ENCODE measurements around the gene DGCR2.

Gene DGCR2

DNA sequence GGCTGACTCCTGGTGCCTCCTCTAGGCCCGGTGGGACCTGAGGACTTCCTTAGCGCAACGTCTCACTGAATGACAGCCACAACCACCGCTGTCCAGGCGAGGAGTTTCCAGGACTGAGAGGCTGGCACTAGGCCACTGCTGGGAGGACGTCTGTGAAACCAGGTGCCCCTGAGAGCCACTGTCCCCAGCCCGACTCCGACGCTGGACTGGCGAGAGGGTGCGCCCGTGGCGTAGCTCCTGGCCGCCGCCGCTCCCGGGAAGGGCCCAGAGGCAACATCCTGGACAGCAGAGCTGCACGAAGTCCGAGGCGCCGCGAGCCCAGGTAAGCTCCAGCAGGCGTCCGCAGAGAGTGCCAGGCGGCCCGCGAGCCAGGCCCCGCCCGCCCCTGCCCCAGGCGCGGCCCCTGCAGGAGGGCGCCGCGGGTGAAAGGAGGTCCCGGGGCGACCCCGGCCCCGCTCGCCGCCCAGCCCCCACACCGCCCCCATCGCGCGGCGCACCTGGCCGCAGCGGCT, 525 bp downstream of the DGCR2 start:
- DNase-seq (ENCODE audit: low read depth in 2 of 2): peak; percentile 31 to 50
- H3K4me3 ChIP-seq (replicated peaks in 1 of 2; ENCODE audit: low read depth in 2 of 2, low read length in 2 of 2): peak overlapping the region; percentile 89 to 96
- TF ChIP-seq, protein P1, sequence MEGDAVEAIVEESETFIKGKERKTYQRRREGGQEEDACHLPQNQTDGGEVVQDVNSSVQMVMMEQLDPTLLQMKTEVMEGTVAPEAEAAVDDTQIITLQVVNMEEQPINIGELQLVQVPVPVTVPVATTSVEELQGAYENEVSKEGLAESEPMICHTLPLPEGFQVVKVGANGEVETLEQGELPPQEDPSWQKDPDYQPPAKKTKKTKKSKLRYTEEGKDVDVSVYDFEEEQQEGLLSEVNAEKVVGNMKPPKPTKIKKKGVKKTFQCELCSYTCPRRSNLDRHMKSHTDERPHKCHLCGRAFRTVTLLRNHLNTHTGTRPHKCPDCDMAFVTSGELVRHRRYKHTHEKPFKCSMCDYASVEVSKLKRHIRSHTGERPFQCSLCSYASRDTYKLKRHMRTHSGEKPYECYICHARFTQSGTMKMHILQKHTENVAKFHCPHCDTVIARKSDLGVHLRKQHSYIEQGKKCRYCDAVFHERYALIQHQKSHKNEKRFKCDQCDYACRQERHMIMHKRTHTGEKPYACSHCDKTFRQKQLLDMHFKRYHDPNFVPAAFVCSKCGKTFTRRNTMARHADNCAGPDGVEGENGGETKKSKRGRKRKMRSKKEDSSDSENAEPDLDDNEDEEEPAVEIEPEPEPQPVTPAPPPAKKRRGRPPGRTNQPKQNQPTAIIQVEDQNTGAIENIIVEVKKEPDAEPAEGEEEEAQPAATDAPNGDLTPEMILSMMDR (IDR thresholded peaks at IDR 0.05; ENCODE audit: low read depth, low read length): no peak

DNA sequence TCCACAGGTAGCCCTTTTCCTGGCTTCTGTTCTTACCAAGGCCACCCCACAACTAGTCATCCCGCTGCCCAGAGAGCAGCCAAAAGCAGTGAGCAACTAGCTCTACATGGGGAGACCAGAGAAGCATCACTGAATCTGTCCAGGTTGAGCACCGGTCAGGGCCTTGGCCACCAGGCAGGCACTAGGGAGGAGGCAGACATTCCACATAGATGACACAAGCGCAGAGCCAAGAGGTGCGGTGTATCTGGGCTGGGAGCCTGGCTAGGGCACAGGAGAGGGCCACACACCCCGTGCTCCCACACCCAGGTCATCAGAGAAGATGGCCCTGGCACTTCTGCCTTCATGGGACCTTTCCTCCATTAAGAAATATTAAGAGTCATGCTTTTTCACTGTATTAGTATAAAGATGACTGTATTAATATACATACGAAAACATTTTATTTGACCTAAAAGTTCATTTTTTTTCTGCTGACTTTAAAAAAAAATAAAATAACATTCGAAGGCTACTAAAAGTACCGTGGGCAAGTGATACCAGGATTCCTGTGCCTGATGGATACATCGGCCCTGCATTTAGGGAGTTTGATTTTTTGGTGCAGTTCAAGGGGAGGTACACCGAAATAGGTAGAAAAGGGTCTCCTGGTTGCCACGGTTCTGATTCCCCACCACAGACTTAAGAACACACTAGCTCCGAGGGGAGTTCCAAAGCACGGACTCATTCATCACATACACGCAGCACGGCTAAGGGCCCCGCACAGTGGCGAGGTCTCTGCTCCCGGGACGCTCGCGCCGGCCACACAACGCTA, 1.2 kb downstream of the DGCR2 start:
- TF ChIP-seq, protein P1 (IDR thresholded peaks at IDR 0.05; ENCODE audit: low read depth, low read length): no peak
- DNase-seq (ENCODE audit: low read depth in 2 of 2): peak; percentile 21 to 57
- H3K4me3 ChIP-seq (replicated peaks in 1 of 2; ENCODE audit: low read depth in 2 of 2, low read length in 2 of 2): peak overlapping the region; percentile 89 to 96

DNA sequence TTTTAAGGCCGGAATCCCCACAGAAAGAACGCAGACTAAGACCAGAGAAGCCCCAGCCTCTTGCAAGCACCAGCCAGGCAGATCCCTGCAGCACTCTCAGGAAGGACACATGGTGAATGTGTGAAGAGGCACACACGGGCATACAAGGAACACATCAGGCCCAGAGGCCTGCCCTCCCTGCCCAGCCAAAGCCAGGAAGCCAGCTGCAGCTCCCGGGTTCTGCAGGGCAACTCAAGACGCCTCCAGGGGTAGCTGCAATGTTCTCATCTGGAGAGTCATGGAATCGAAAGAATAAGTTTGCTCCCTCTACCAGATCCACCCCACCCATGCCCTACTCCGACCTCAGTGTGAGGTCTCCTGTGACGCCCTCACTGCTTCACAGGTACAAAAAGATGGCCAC, 2.3 kb downstream of the DGCR2 start:
- DNase-seq (ENCODE audit: low read depth in 2 of 2): no peak
- H3K4me3 ChIP-seq (replicated peaks in 1 of 2; ENCODE audit: low read depth in 2 of 2, low read length in 2 of 2): no peak overlapping the region
- TF ChIP-seq, protein P1 (IDR thresholded peaks at IDR 0.05; ENCODE audit: low read depth, low read length): no peak

DNA sequence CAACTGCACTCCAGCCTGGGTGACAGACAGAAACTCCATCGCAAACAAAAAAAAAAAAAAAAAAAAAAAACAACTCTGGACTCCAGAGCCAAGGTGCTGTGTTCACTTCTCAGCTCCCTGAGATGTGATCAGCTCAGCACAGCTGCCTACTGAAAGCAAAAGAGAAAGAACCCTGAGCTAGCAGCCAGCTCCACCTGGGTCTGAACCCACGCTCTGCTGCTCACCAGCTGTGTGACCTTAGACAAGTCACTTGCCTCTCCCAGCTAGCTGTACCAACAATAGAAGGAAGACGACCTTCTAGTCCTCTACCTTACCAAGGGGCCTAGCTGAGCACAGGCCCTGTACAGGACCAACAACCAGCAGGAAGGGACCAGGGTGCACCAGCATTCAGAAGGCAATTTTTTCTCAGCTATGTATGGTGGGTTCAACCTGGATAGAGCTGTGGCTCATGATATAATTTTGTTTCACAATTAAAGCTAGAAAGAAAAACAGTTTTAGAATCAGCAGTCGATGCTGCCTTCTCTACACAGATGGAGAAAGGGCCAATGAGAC, 3.8 kb downstream of the DGCR2 start:
- DNase-seq (ENCODE audit: low read depth in 2 of 2): no peak
- TF ChIP-seq, protein P1 (IDR thresholded peaks at IDR 0.05; ENCODE audit: low read depth, low read length): no peak
- no peak overlapping the region for H3K4me3 ChIP-seq (replicated peaks in 1 of 2; ENCODE audit: low read depth in 2 of 2, low read length in 2 of 2)

DNA sequence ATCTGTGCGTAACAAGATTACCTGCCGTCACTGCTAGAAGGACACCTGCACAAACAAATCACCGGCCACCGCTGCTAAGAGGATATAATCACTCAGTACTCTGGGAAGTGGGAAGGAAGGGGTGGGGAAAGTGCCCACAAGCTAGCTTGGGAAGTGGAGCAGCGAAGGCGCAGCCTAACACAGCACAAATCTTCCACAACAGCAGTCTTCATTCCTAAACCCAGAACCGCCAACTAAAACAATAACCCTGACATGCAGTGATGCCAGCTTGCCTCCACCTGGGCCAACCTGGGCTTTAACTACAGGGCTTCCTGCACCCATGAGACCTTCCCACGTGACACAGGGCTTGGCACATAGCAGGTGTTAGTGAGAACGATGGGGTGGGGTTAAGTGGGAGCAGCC, 5.1 kb downstream of the DGCR2 start:
- no peak overlapping the region for H3K4me3 ChIP-seq (replicated peaks in 1 of 2; ENCODE audit: low read depth in 2 of 2, low read length in 2 of 2)
- TF ChIP-seq, protein P1 (IDR thresholded peaks at IDR 0.05; ENCODE audit: low read depth, low read length): no peak
- no peak for DNase-seq (ENCODE audit: low read depth in 2 of 2)

DNA sequence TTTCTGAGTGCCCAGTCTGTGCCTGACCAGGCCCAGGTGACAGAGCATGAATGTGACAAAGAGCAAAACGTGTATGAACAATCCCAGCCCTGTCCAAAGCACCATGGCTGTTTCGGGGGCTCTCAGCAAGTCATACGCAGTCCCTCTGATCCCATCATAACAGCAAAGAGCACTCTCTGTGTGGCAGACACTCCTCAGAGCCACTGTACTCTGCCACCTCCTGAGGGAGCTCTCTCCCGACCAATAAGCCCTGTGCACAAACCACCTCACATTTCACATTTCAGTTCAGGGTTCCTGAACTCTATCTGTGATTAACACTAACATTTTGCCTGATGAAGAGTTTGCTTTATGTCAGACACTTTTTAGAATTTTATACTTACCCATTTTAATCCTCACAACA, 6.6 kb downstream of the DGCR2 start:
- TF ChIP-seq, protein P1 (IDR thresholded peaks at IDR 0.05; ENCODE audit: low read depth, low read length): peak; percentile 19
- no peak overlapping the region for H3K4me3 ChIP-seq (replicated peaks in 1 of 2; ENCODE audit: low read depth in 2 of 2, low read length in 2 of 2)
- no peak for DNase-seq (ENCODE audit: low read depth in 2 of 2)
